MCF 10A (cell line): ENCODE data around the gene NTRK2. TPM values are rescaled to one million over a fixed set of nuclear protein-coding genes. Genes with fewer than 3 reads are reported as not detected.

Source experiments
- BruUV-seq: library from RNA; stranded (reverse); fragments of 400-500 nt; replicated peaks from 2 replicates; lab custom pipeline; 2021; lab: Mats Ljungman, UMichigan
- CTCF ChIA-PET: fragments of 300-600 bp; sonication (Branson Sonifier 250); formaldehyde crosslinking; extraction: SDS; loops from one replicate; lab custom pipeline; 2021; ENCODE audit warnings: antibody characterized with exemption, inconsistent platforms; lab: Yijun Ruan, JAX
- POLR2A ChIA-PET: fragments of 300-600, 350-650 bp; sonication (Branson Sonifier 250); formaldehyde crosslinking; extraction: SDS; loops from one replicate; lab custom pipeline; 2020; ENCODE audit warnings: antibody characterized with exemption, inconsistent platforms; lab: Yijun Ruan, JAX
- DNase-seq: peaks from one replicate; pipeline ENCODE4 v3.0.0-alpha.2; 2018; ENCODE audit not compliant: unreplicated experiment
- H3K27ac Mint-ChIP-seq: one replicate; pipeline ENCODE4 v1.8.0; 2022; ENCODE audit warnings: mild to moderate bottlenecking, low read depth, mixed read lengths; ENCODE audit not compliant: unreplicated experiment
- H3K27me3 Mint-ChIP-seq: one replicate; pipeline ENCODE4 v1.8.0; 2022; ENCODE audit warnings: mixed read lengths; ENCODE audit not compliant: insufficient read depth, unreplicated experiment
- H3K36me3 Mint-ChIP-seq: one replicate; pipeline ENCODE4 v1.8.0; 2022; ENCODE audit warnings: mild to moderate bottlenecking, moderate library complexity, mixed read lengths; ENCODE audit not compliant: insufficient read depth, unreplicated experiment
- H3K4me1 Mint-ChIP-seq: one replicate; pipeline ENCODE4 v1.8.0; 2022; ENCODE audit warnings: mixed read lengths; ENCODE audit not compliant: insufficient read depth, unreplicated experiment
- H3K4me3 Mint-ChIP-seq: one replicate; pipeline ENCODE4 v1.8.0; 2022; ENCODE audit warnings: mild to moderate bottlenecking, moderate library complexity, mixed read lengths; ENCODE audit not compliant: unreplicated experiment
- H3K9me3 Mint-ChIP-seq: one replicate; pipeline ENCODE4 v1.8.0; 2022; ENCODE audit warnings: mixed read lengths; ENCODE audit not compliant: unreplicated experiment
- CTCF ChIP-seq: fragments of 200-600 bp; IDR thresholded peaks from one replicate; pipeline ENCODE4 v1.8.0; 2022; ENCODE audit warnings: antibody characterized with exemption, mild to moderate bottlenecking; ENCODE audit not compliant: unreplicated experiment
- intact Hi-C: fragments of 100-400 bp; cut with micrococcal nuclease; formaldehyde crosslinking; loops from 2 replicates; pipeline ENCODE4 v1.14.1; 2022
- total RNA-seq: library from RNA; stranded (reverse); gene quantifications from 2 replicates; pipeline ENCODE4 v1.2.3, GENCODE V29; 2022

Gene NTRK2
- total RNA-seq, 1 experiment from 2014 or later, result not detected

GRCh38 chr9:84697509-84698114 is 28.1 kb downstream of the NTRK2 start:
- POLR2A ChIA-PET, result interaction anchor here (1.0 to 1.1 kb wide), 3 partner anchors 8 to 531 kb away, joined by 3 read pairs; no protein-coding TSS in a partner anchor
- CTCF ChIA-PET, result interaction anchor here (0.6 to 6.7 kb wide), 74 partner anchors 8 to 1903 kb away, joined by 3 to 65 read pairs (median 4); no protein-coding TSS in a partner anchor
- intact Hi-C loops, result loop anchor here (1.0 to 5.0 kb wide), 7 partner anchors 84 to 915 kb away; no protein-coding TSS in a partner anchor
- Mint-ChIP-seq H3K4me1 (peaks cover 5% of the 10 kb centered on the region), H3K9me3 (no peaks in the 10 kb centered on the region), H3K27ac (no peak overlapping the region), H3K27me3 (no peaks in the 10 kb centered on the region), H3K4me3 (no peak overlapping the region), H3K36me3 (no peaks in the 10 kb centered on the region)
- no TSS peak for BruUV-seq
- DNase-seq, result peak; percentile 71
- TF ChIP-seq CTCF, result peak; percentile 67

- Mint-ChIP-seq H3K36me3 (no peaks in the 10 kb centered on the region), H3K27me3 (no peaks in the 10 kb centered on the region), H3K27ac (no peak overlapping the region), H3K4me3 (no peak overlapping the region), H3K4me1 (peaks cover 5% of the 10 kb centered on the region), H3K9me3 (no peaks in the 10 kb centered on the region)
- BruUV-seq, result no TSS peak
- CTCF ChIA-PET, result interaction anchor here (0.6 to 6.7 kb wide), 47 partner anchors 8 to 913 kb away, joined by 3 to 65 read pairs (median 4); no protein-coding TSS in a partner anchor
- intact Hi-C loops, result loop anchor here (5.0 kb wide), 1 partner anchor 914 kb away; no protein-coding TSS in a partner anchor
- POLR2A ChIA-PET, result interaction anchor here (1.0 to 1.1 kb wide), 3 partner anchors 8 to 530 kb away, joined by 3 read pairs; no protein-coding TSS in a partner anchor
- DNase-seq, result no peak
- TF ChIP-seq CTCF, result no peak
These were observed 28.8 kb downstream of the NTRK2 start for GRCh38 chr9:84698323-84698722.

- no peak overlapping the region for H3K27ac Mint-ChIP-seq
- BruUV-seq, result no TSS peak
- no peaks in the 10 kb centered on the region for H3K36me3 Mint-ChIP-seq
- no peak overlapping the region for H3K4me3 Mint-ChIP-seq
- H3K27me3 Mint-ChIP-seq, result no peaks in the 10 kb centered on the region
- POLR2A ChIA-PET, result interaction anchor here (0.7 kb wide), 1 partner anchor 82 kb away, joined by 3 read pairs; no protein-coding TSS in a partner anchor
- intact Hi-C loops, result loop anchor here (5.0 kb wide), 1 partner anchor 912 kb away; no protein-coding TSS in a partner anchor
- CTCF ChIA-PET, result interaction anchor here (0.9 to 6.7 kb wide), 7 partner anchors 11 to 560 kb away, joined by 3 to 65 read pairs (median 7); no protein-coding TSS in a partner anchor
- no peaks in the 10 kb centered on the region for H3K4me1 Mint-ChIP-seq
- TF ChIP-seq CTCF, result no peak
- DNase-seq, result no peak
- no peaks in the 10 kb centered on the region for H3K9me3 Mint-ChIP-seq
These were observed 30.5 kb downstream of the NTRK2 start for GRCh38 chr9:84699984-84700383.

- H3K36me3 Mint-ChIP-seq, result no peaks in the 10 kb centered on the region
- H3K4me1 Mint-ChIP-seq, result no peaks in the 10 kb centered on the region
- H3K9me3 Mint-ChIP-seq, result no peaks in the 10 kb centered on the region
- CTCF ChIA-PET, result no interaction called here
- H3K4me3 Mint-ChIP-seq, result no peak overlapping the region
- TF ChIP-seq CTCF, result no peak
- DNase-seq, result no peak
- BruUV-seq, result no TSS peak
- intact Hi-C loops, result no loop called here
- H3K27me3 Mint-ChIP-seq, result no peaks in the 10 kb centered on the region
- H3K27ac Mint-ChIP-seq, result no peak overlapping the region
- POLR2A ChIA-PET, result no interaction called here
These were observed 32.3 kb downstream of the NTRK2 start for GRCh38 chr9:84701801-84702200.
